HG02884 (cell line): ENCODE results near the gene SCLY.

Experiments
- ATAC-seq: cut with Tn5 transposase; IDR thresholded peaks from one replicate; pipeline ENCODE4 v1.9.1; 2021; ENCODE audit warnings: mild to moderate bottlenecking, moderate library complexity; ENCODE audit not compliant: unreplicated experiment

The SCLY gene

GRCh38 chr2:238096311-238097011 lies 35.7 kb downstream of the SCLY start:
- no peak for ATAC-seq

GRCh38 chr2:238097201-238097987 lies 36.6 kb downstream of the SCLY start:
- no peak for ATAC-seq

GRCh38 chr2:238097988-238098871 lies 37.4 kb downstream of the SCLY start:
- no peak for ATAC-seq

GRCh38 chr2:238098901-238099713 lies 38.3 kb downstream of the SCLY start:
- ATAC-seq: no peak

GRCh38 chr2:238099714-238100048 lies 38.9 kb downstream of the SCLY start:
- no peak for ATAC-seq

- no peak for ATAC-seq
Measured at GRCh38 chr2:238100049-238100820, 39.4 kb downstream of the SCLY start, which contains the start of gene ESPNL. Gene ESPNL, plus strand, starts transcription at chr2:238100340. Its CDS starts 80 bp downstream, at chr2:238100420.

- no peak for ATAC-seq
Measured at GRCh38 chr2:238100821-238101771, 40.3 kb downstream of the SCLY start.

- ATAC-seq: no peak
Measured at GRCh38 chr2:238101891-238102841, 41.4 kb downstream of the SCLY start.

GRCh38 chr2:238102865-238103264 lies 42.1 kb downstream of the SCLY start:
- no peak for ATAC-seq

- ATAC-seq: no peak
Measured at GRCh38 chr2:238103465-238104225, 42.8 kb downstream of the SCLY start.

GRCh38 chr2:238104226-238104690 lies 43.5 kb downstream of the SCLY start:
- ATAC-seq: no peak

GRCh38 chr2:238104691-238105371 lies 44.0 kb downstream of the SCLY start:
- ATAC-seq: no peak

GRCh38 chr2:238105506-238106338 lies 44.9 kb downstream of the SCLY start:
- no peak for ATAC-seq

- no peak for ATAC-seq
Measured at GRCh38 chr2:238106339-238106697, 45.5 kb downstream of the SCLY start.
